SU-DHL-6 (cell line): ENCODE data around the gene FAM47B.

Experiments used
- CTCF ChIP-seq: fragments of 200-600 bp; sonication (generic); IDR thresholded peaks from one replicate; pipeline ENCODE4 v1.5.1; 2017; ENCODE audit warnings: antibody characterized with exemption, mild to moderate bottlenecking, low read length, moderate library complexity; ENCODE audit not compliant: insufficient read depth, poor library complexity, severe bottlenecking
- EZH2phosphoT487 ChIP-seq: fragments of 200-600 bp; sonication (generic), shearing (Covaris generic); conservative IDR thresholded peaks from 2 replicates; pipeline ENCODE4 v1.6.1; 2018; ENCODE audit warnings: mild to moderate bottlenecking, antibody characterized with exemption, low read length, moderate library complexity, mixed read lengths

- TF ChIP-seq CTCF (no peak), EZH2phosphoT487 (no peak)
Measured at GRCh38 chrX:34918856-34919255, 23.7 kb upstream of the FAM47B start.
